WERI-Rb-1 (cell line): ENCODE results near the gene SWT1.

ENCODE experiments used
- DNase-seq: peaks from one replicate; pipeline ENCODE4 v3.0.0-alpha.2; 2020
- H3K27ac ChIP-seq: fragments of 250-450 bp; sonication (Bioruptor Pico); 2 replicates; pipeline ENCODE4 v1.5.1; 2020; ENCODE audit warnings: mild to moderate bottlenecking, moderate library complexity
- H3K27me3 ChIP-seq: fragments of 250-450 bp; sonication (Bioruptor Pico); 2 replicates; pipeline ENCODE4 v1.5.1; 2021; ENCODE audit warnings: mild to moderate bottlenecking, low read depth, moderate library complexity; ENCODE audit not compliant: insufficient read depth, severe bottlenecking
- H3K36me3 ChIP-seq: fragments of 250-450 bp; sonication (Bioruptor Pico); 2 replicates; pipeline ENCODE4 v1.5.1; 2020; ENCODE audit warnings: mild to moderate bottlenecking, moderate library complexity
- H3K4me3 ChIP-seq: 2 replicates; pipeline ENCODE4 v1.5.1; 2011; ENCODE audit warnings: low read depth, mild to moderate bottlenecking, control low read depth, low read length
- H3K9me3 ChIP-seq: fragments of 250-450 bp; sonication (Bioruptor Pico); 2 replicates; pipeline ENCODE4 v1.5.1; 2021; ENCODE audit warnings: mild to moderate bottlenecking, moderate library complexity; ENCODE audit not compliant: severe bottlenecking
- CTCF ChIP-seq: IDR thresholded peaks from 2 replicates; pipeline ENCODE4 v1.5.1; 2011; ENCODE audit warnings: low read depth, mild to moderate bottlenecking, control low read depth, inconsistent platforms, low read length

Gene SWT1

GRCh38 chr1:185156854-185157598 is at the start of gene SWT1, which contains the start of gene TRMT1L:
Gene SWT1 (plus strand): TSS chr1:185157167. CDS start chr1:185160842, 3,675 bp downstream.
Gene TRMT1L (minus strand): TSS chr1:185156953. CDS start chr1:185156712, 241 bp downstream.
- peaks cover 4% of the 10 kb centered on the region; the same call in 1 of the 2 replicates for H3K36me3 ChIP-seq
- TF ChIP-seq CTCF: no peak
- H3K27me3 ChIP-seq: no peaks in the 10 kb centered on the region
- peak; percentile 99 for DNase-seq
- no peaks in the 10 kb centered on the region for H3K9me3 ChIP-seq
- H3K27ac ChIP-seq: peak within 1 kb of the TSS; percentile 93
- H3K4me3 ChIP-seq: peak within 1 kb of the TSS; percentile 84

- H3K36me3 ChIP-seq: no peaks in the 10 kb centered on the region
- DNase-seq: no peak
These were observed 48.6 kb upstream of the SWT1 start for GRCh38 chr1:185108321-185108720.

GRCh38 chr1:185110145-185110544 is 46.8 kb upstream of the SWT1 start:
- DNase-seq: no peak
- no peaks in the 10 kb centered on the region for H3K9me3 ChIP-seq
- no peak overlapping the region for H3K4me3 ChIP-seq
- no peak overlapping the region for H3K27ac ChIP-seq
- no peaks in the 10 kb centered on the region for H3K27me3 ChIP-seq
- no peaks in the 10 kb centered on the region for H3K36me3 ChIP-seq
- TF ChIP-seq CTCF: no peak

More at GRCh38 chr1:185108321-185108720, 48.6 kb upstream of the SWT1 start:
- TF ChIP-seq CTCF: no peak
- H3K9me3 ChIP-seq: no peaks in the 10 kb centered on the region
- no peak overlapping the region for H3K4me3 ChIP-seq
- H3K27me3 ChIP-seq: no peaks in the 10 kb centered on the region
- H3K27ac ChIP-seq: no peak overlapping the region

GRCh38 chr1:185111873-185112272 is 45.1 kb upstream of the SWT1 start:
- Histone ChIP-seq H3K27ac (no peak overlapping the region), H3K9me3 (no peaks in the 10 kb centered on the region), H3K27me3 (no peaks in the 10 kb centered on the region), H3K4me3 (no peak overlapping the region), H3K36me3 (no peaks in the 10 kb centered on the region)
- no peak for TF ChIP-seq CTCF
- DNase-seq: no peak

- Histone ChIP-seq H3K27me3 (no peaks in the 10 kb centered on the region), H3K9me3 (no peaks in the 10 kb centered on the region), H3K4me3 (no peak overlapping the region), H3K27ac (no peak overlapping the region), H3K36me3 (no peaks in the 10 kb centered on the region)
- no peak for TF ChIP-seq CTCF
- no peak for DNase-seq
These were observed 44.6 kb upstream of the SWT1 start for GRCh38 chr1:185112356-185112755.
